SK-N-DZ (cell line): ENCODE measurements around the gene HCST.
A peak's percentile ranks its signal among the peaks of the same experiment; 100 is the strongest.
"Not testable (repeated sequence)": the region's sequence is repeated elsewhere in the genome, so short reads cannot be mapped to it uniquely, and the experiment has no call there.

Source experiments
- DNase-seq: peaks from one replicate; pipeline ENCODE4 v3.0.0-alpha.2; 2015; ENCODE audit warnings: low spot score

Gene HCST

GRCh38 chr19:35904311-35905068 lies 2.2 kb downstream of the HCST start:
- DNase-seq, result no peak

GRCh38 chr19:35905178-35905727 lies 2.9 kb downstream of the HCST start:
- no peak for DNase-seq

GRCh38 chr19:35907377-35907745 lies 5.0 kb downstream of the HCST start:
- DNase-seq, result no peak

DNA sequence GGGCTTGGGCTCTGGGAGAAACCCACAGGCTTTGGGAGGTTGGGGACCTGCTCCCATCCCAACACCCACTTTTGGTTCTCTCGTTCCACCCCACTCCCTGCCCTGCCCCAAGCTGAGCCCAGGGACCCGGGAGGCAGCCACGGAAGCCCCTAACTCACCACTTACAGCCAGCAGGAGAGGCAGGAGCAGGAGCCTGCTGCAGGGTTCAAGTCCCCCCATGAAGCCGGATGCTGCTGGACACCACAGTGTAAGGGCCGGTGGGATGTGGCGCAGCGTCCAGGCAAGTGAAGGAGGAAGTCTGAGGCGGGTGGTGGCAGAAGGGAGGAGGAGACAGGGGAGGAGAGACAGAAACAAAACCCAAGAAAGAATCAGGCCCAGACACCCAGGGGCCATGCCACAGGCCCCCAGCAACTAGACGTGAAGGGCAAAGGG lies 5.7 kb downstream of the HCST start, which contains the start of gene TYROBP:
Gene TYROBP (minus strand): TSS at position 286 of the 432 bp plus-strand sequence. CDS start 67 bp downstream, at position 219.
- no peak for DNase-seq

GRCh38 chr19:35908973-35909683 lies 6.8 kb downstream of the HCST start:
- no peak for DNase-seq

- no peak for DNase-seq
Observed at GRCh38 chr19:35909684-35910035, 7.3 kb downstream of the HCST start.

- DNase-seq, result not testable (repeated sequence)
Observed at GRCh38 chr19:35910355-35910754, 8.0 kb downstream of the HCST start.

DNA sequence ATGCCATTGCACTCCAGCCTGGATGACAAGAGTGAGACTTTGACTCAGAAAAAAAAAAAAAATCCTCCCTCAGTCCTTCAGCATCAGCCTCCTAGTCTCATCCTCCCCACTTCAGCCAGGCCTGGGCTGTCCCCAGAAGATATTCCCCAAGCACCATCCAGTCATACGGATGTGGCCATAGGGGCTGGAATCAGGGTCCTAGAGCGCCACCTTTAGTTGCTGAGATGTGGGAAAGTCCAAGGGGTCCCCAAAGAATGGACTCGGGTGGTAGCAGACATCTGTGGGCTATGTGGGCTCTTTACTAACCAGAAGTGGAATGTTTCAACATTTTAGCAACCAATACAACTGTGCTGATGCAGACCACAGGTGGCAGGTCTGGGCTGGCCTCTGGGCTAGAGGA lies 8.8 kb downstream of the HCST start:
- no peak for DNase-seq

- no peak for DNase-seq
Observed at GRCh38 chr19:35911790-35912189, 9.5 kb downstream of the HCST start.

GRCh38 chr19:35913589-35913988 lies 11.3 kb downstream of the HCST start:
- DNase-seq, result no peak

GRCh38 chr19:35915443-35915842 lies 13.1 kb downstream of the HCST start:
- DNase-seq, result no peak

- DNase-seq, result no peak
Observed at GRCh38 chr19:35919306-35919705, 17.0 kb downstream of the HCST start.

DNA sequence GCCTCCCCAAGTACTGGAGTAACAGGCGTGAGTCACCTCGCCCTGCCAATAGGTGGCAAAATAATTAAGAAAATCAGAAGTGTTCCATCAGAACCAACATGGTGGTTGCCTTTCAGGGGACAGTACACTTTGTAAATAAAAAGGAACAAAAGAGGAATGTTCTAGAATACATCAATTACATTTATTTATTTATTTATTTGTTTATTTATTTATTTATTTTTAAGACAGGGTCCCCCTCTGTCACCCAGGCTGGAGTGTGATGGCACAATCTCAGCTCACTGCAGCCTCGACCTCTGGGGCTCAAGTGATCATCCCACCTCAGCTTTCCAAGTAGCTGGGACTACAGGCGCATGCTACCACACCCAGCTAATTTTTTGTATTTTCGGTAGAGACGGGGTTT lies 18.7 kb downstream of the HCST start:
- no peak for DNase-seq

DNA sequence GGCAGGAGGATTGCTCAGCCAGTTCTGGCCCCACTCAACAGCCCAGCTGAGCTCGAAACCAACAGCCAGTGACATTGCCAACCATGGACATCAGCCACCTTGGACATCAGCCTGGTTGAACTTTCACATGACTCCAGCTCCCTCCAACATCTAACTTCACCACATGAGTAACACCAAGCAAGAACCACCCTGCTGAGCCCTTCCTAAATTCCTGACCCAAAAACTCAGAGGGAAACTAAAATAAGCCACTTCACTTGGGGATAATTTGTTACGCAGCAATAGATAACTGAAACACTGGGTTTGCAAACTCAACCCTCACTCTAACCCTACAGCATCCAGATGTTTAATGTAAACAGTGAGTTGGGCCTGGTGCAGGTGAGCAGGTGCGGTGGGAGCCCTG lies 23.2 kb downstream of the HCST start:
- DNase-seq, result no peak

DNA sequence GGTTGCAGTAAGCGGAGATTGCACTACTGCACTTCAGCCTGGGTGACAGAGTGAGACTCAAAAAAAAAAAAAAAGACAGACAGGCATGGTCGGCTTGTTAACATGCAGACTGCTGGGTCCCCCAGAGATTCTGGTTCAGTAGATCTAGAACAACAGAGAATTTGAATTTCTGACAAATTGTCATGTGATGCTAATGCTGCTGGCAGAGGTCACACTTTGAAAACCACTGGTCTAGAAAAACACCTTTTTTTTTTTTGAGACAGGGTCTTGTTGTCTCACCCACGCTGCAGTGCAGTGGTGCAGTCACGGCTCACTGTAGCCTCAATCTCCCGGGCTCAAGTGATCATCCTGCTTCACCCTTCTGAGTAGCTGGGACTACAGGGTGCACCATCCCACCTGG lies 26.2 kb downstream of the HCST start:
- no peak for DNase-seq

- no peak for DNase-seq
Observed at GRCh38 chr19:35929876-35930275, 27.5 kb downstream of the HCST start.

- peak; percentile 99 for DNase-seq
Observed at GRCh38 chr19:35931161-35931873, 29.0 kb downstream of the HCST start.

GRCh38 chr19:35931874-35932202 lies 29.5 kb downstream of the HCST start:
- no peak for DNase-seq

DNA sequence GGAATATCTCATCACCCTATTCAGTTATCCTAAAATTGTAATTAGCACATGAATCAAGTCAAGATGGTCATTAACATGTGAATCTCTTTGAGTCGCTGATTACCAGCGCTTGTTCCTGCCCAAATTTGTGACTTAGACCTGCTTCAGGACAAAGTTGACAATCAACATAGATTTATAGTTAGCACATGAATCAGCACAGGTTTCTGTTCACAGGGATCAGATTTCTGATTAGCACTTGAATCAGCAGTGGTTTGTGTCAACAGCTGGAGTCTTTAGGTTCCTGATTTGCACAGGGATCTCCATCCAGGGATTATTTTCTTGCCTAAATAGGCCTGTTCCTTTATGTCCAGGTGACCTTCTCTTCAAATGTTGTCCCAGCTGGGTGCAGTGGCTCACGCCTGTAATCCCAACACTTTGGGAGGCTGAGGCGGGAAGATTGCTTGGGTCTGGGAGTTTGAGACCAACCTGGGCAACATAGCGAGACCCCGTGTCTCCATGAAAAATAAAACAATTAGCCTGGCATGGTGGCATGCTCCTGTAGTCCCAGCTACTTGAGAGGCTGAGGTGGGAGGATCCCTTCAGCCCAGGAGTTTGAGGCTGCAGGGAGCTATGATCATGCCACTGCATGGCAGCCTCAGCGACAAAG lies 30.1 kb downstream of the HCST start:
- DNase-seq, result no peak

- peak; percentile 74 for DNase-seq
Observed at GRCh38 chr19:35935911-35936737, 33.8 kb downstream of the HCST start, which contains the start of gene LRFN3. TSS of gene LRFN3 (plus strand) at chr19:35936374. CDS start at chr19:35939426, 3,052 bp downstream.

GRCh38 chr19:35936738-35937268 lies 34.5 kb downstream of the HCST start:
- DNase-seq, result no peak
